NK-92 treated with Interleukin-12 subunit alpha and Interleukin-12 subunit beta, amount 100 ng/mL, for 24 hours (cell line): ENCODE results near the gene KCNG4.

ENCODE experiments used
- DNase-seq: peaks from one replicate; lab custom pipeline; 2025; lab: John Stamatoyannopoulos, UW

The KCNG4 gene

GRCh38 chr16:84239909-84240308, at the start of gene KCNG4:
KCNG4 (minus strand) TSS chr16:84240012; CDS start chr16:84237485, 2,527 bp downstream.
- DNase-seq = no peak

GRCh38 chr16:84288902-84289301, 49.1 kb upstream of the KCNG4 start:
- no peak for DNase-seq

DNA sequence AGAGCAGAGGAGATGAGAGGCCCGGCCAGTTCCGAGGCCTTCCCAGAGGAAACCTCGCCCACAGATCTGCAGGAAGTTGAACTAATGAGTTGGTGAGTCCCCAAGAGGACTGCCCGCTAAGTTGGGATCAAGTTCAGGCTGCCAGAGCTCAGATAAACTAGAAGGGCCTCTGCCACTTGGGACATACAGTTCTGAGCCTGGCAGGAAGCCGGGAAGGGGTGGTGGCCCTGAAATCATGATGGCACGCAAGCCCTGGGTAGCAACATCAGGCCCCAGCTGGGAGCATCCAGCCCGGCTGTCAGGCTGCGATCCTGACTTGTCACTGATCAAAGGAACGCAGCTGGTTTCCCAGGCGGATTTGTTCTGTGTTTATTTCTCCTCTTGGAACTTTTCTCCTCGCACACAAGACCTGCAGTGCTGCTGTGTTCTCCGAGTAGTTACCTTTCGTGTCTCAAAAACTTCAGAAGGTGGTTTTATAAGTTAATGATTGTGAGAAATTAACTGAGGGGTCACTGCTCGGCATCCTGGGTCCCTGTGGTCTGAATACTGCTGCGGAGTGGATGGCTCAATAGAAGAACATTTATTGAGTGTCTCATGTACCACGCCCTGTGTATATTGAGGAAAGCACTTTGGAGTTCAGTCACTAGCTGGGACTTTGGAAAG, 46.9 kb upstream of the KCNG4 start:
- no peak for DNase-seq

- DNase-seq = no peak
These were observed 44.4 kb upstream of the KCNG4 start for GRCh38 chr16:84284154-84284722.

DNA sequence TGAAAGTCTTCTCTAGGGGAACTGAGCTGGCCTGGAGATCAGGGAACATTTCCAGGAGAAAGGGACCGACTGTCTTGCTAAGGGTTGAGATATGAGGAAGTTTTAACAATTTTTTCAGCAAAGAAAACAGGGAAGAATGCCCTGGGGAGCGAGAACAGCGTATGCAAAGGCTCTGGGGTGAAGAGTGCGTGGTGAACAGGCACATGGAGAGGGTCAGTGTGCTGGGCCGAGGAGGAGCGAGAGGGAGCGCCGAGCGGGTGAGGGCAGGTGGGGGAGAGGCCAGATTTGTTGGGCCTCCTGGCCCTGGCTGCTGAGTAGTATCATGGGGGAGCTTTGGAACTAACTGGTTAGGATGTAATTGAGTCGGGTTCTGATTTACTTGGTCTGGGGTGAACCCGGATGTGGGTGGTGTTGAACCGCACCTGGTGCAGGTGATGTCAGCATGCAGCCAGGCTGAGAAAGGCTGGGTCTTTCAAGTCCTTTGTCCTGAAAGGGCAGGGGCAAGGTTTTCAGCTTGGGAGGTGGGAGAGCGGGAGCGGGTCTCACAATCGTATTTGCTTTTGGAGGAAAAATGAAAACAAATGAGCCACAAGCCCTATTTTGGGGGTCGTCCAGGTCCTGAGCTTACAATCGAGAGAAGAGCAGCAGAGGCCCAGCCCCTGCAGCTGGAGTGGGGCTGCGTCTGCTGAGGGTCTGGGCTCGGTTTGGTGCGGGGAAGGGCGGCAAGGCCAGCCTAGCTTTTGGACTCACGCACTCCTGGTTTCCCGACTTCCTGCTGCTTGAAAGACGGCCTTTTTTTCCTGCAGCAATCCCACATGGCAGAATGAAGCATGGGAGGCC, 43.7 kb upstream of the KCNG4 start:
- no peak for DNase-seq

GRCh38 chr16:84282533-84282932, 42.7 kb upstream of the KCNG4 start:
- DNase-seq = no peak

DNA sequence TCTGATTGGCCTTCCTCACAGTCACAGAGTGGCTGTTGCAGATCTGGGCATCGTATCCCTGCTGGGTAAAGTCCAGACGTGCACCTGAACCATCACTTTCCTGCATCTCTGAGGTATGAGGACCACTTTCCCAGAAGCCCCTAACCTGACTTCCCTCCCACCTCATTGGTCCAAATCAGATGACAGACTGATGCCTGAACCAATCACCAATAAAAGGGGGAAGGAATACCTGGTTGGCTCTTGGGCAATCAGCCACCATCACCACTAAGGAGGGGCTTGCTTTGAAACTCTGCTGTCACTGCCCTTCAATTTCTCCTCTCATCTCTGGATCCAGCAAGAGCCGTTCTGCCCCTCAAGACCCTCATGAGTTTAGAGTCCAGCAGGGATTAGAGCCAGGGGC, 41.3 kb upstream of the KCNG4 start:
- no peak for DNase-seq

- no peak for DNase-seq
These were observed 40.1 kb upstream of the KCNG4 start for GRCh38 chr16:84279881-84280280.

DNA sequence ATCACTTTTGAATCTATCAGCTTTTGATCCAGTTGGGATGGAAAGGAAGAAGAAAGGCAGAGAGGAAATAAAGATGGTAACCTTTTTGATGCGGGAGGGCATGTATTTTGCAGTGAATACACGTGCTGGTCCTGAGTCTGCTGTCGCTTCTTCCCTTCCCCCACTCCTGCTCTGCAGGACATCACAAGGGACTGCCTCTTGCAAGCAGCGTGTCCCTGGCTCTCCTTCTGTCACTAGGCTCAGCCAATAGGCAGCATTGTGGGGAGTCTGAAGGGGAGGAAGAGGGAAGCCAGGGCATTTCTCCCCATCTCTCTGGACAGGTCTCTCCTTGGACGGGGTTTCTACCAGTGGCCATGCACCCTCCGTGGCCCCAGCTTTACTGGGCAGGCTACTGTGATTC, 39.2 kb upstream of the KCNG4 start:
- no peak for DNase-seq

DNA sequence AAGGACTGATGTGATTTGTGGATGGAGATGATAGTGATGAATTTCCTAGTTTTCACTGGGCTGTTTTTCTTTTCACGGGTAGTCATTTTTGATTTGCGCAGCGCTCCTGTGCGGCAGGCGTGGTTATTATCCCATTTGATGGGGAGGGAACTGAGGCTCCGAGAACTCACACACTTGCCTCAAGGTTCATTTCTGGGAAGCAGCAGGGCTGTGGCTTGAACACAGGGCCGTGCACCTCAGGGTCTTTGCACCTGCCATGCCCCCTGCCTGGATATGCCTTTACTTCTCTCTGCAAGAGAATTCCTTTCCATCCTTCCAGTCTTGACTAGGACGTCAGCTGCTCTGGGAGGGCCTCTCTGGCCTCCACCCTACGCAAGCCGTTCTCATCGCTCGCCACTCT, 38.5 kb upstream of the KCNG4 start:
- no peak for DNase-seq

- peak; percentile 12 for DNase-seq
These were observed 37.5 kb upstream of the KCNG4 start for GRCh38 chr16:84277244-84277823.

- DNase-seq = no peak
These were observed 35.9 kb upstream of the KCNG4 start for GRCh38 chr16:84275585-84276151.

DNA sequence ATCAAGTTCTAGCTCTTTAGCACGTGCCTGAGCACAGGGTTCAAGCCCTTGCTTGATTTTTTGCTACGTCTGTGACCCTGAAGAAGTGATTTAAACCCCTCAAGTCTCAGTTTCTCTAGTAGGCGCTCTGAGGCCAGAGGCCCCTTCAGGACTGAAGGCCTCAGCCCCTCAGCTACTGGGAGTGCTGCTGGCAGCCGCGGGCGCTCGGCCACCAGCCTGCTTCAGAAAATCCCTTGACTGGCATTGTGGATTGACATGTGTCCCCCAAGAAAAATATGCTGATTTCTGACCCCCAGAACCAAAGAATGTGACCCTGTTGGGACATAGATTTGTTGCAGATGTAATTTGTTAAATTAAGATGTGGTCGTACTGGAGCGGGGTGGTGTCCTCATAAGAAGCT, 34.7 kb upstream of the KCNG4 start:
- no peak for DNase-seq

DNA sequence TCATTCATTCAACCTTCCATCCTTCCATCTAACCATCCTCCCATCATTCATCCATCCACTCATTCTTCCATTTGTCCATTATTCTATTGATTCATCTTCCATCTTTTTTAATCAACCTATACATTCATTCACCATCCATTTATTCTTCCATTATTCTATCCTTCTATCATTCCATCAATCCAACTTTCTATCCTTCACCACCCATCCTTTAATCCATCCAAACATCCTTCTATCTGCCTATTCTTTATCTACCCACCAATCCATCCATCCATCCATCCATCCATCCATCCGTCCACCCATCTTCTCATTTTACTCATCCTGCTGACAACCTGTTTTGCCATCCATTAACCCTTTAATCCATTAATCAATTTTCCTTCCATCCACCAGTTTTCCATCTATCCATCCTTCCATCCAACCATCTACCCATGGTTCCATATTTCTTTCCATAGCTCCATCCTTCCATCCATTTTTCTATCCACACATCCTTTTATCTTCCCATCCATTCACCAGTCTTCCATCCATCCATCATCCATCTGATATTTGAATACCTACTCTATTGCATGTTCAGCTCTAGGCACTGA, 33.0 kb upstream of the KCNG4 start:
- DNase-seq = no peak

GRCh38 chr16:84271866-84272265, 32.1 kb upstream of the KCNG4 start:
- no peak for DNase-seq

GRCh38 chr16:84271037-84271436, 31.2 kb upstream of the KCNG4 start:
- DNase-seq = no peak

GRCh38 chr16:84270531-84270930, 30.7 kb upstream of the KCNG4 start:
- DNase-seq = no peak

- no peak for DNase-seq
These were observed 30.3 kb upstream of the KCNG4 start for GRCh38 chr16:84270071-84270470.

- DNase-seq = no peak
These were observed 28.7 kb upstream of the KCNG4 start for GRCh38 chr16:84268291-84269040.

DNA sequence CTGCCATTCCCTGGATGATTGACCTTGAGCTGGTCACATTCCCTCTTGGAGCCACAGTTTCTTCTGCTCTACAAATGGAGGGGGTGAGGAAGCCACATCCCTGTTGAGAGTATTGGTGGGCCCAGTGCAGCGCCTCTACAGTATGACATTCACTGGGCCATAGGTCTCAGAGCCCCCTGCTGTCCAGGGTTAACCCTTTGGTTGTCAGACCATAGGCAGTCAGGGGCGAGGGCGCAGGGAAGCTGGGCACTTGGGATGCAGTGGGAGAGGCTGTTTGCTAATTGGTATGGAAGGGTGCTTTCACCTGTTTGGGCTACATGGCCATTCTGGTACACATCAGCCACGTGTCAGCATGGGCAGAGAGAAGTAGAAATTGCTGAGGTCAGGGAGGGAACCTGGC, 27.6 kb upstream of the KCNG4 start:
- no peak for DNase-seq

- no peak for DNase-seq
These were observed 26.6 kb upstream of the KCNG4 start for GRCh38 chr16:84266451-84266850.
